ENCODE results near the gene PDE4B.
A peak's percentile ranks its signal among the peaks of the same experiment; 100 is the strongest.

Gene PDE4B

DNA sequence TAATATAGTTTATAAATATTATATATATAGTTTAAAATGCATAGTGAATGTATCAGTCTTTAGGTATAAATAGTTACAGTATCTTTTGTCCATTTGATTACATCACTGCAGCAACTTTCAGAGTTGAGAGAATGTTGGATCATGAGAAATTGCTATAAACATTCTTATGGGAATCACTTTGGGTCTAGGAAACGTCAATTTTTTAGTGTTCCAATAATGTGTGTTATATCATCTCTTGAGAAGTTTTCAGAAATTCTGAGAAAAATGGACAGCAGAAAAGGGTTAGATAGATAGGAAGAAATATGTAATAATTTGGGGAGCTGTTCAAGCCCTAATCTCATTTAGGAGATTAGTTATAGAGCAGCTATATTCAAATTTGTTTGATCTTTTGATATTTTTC lies 556.1 kb downstream of the PDE4B start:
- DNase-seq, result no peak

DNA sequence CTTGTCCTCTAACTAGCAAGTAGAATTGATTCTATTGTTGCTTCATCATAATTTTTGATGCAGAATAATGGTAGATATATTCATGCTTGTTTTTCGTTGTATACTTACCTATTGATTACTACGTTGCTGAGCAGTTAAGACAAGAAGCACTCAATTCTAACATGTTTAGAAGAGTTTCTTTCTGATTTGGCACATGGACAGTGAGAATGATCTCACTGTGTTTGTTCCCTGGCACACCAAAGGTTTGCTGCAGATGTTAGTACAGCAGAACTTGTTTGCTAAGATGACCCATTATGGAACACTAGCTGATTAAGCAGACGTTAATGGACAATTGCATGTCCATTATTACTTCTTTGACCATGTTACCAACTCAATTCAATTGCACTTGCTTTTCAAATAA lies 556.5 kb downstream of the PDE4B start:
- DNase-seq, result no peak

GRCh38 chr1:66350001-66350547 lies 557.4 kb downstream of the PDE4B start:
- no peak for DNase-seq

DNA sequence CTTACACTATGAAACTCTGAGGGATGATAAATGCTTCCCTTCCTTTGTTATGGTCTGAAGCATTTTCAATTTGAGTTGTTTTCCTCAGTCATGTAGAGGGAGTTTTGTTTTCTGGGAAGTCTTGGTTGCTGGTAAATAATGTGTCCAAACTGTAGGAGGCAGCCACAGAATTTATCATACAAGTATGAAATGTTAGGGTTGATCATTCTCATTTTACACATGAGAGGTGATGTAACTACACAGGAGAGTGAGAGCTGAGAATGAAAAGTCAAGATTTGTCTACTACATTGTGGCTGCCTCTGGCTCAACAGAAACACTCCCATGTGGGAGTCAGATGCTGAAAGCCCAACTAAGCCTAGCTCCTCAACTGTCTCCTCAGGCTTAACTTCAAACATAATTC lies 558.8 kb downstream of the PDE4B start:
- no peak for DNase-seq

DNA sequence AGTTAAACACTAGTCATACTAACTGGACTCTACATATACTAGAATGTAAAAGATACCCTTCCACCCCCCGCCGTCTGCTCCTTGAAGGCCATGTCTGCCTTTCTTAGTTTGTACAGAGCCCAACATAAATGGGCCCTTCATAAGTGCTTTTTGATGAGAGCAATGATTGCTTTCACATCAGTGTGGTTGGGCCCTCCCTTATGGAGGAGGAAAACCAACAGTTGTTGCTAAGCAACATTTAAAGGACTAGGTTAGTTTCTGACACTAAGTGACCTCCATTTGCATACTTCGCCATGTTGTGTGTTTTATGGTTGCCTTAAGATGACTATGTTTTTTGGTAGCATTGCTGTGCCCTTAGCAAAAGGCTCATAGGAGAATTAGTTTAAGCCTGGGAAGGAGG lies 559.2 kb downstream of the PDE4B start:
- DNase-seq, result no peak

DNA sequence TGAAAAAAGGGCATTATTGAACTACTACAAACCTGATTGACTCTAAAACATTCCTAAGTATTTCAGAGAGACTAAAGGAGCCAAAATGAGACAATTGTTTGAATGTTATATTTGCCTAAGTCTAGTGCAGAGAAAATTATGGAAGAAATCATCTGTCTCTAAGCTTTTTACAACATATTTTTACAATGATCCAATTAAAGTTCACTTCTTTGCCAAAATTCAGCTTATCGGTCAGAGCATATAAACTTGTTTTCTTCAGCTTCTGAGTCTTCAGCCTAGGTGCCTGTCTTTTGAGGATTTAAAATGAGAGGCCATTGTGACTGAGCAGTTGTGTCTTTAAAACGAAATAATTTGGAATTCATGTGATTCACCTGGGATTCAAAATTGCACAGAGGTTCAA lies 560.1 kb downstream of the PDE4B start:
- no peak for DNase-seq

DNA sequence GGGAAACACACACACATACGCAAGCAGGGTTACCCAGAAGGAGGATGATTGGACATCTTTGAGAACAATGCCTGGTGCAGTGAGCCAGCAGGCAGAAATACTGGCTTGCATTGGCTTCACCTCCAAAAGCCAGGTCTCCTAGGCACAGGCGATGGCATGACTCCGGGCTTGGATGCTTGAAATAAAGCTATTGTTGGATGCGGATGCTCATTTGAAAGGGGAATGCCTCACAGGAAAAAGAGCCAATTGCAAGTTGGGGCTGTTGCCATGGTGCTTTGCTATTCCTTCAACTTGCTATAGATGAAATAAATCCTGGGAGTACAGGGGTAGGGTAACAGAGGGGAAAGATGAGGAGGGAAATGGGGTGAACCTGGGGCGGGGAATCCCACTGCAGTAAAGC lies 560.6 kb downstream of the PDE4B start:
- DNase-seq, result no peak

DNA sequence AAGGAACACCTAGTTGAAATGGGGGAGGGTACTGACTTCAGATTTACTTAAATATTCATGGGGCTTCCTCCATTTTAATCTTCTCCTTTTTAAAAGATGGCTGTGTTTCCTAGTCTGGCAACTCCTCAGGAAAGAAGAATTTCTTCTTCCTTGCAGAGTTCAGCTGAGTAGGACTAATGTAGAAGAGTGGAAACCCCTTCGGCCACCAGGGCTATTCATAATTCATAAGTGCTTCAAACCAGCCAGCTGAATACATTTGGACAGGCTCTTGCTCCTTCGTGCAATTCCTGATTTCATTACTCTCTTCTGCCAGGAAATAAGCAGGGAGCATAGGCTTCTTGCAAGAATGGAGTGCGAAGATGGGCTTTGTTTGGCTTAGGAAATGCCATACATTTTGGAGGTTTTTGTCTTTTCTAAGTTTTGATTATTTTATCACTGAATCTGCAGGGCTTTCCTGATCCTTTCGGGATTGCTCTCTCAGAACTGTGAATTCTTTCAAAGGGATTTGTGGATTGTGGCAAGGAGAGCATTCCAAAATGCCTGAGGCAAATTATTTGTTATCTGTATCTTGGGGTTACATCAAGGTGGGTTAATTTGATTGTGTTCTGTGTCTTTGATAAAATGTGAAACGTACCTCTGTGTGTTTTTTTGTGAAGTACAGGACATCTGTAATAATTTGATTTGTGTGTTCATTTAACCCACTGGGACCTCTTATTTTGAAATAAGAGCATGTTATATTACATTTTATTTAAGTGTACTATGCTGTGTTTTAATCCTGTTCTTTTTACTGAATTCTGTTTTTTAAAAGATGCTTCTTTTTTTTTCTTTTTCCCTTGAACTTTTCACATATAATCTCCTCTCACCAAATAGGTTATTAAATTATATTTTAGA lies 561.9 kb downstream of the PDE4B start:
- peak; percentile 57 for DNase-seq

DNA sequence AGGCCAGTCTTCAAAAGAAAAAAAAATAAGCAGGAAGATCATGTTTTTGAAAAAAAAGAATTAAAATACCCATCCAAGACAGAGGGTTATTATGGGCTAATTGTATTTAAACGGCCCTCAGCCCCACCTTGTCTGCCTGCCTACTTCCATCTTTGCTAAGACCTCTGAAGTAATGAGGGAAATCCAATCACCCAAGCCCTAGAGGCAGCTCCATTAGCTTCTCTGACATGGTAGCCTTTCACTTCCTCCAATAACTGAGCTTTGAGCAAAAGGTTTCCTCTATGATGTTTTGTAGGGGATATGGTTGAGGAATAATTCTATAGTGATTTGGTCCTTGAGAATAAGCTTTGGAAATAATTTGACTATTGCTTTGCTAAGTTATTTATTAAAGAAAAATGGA lies 563.1 kb downstream of the PDE4B start:
- DNase-seq, result no peak

DNA sequence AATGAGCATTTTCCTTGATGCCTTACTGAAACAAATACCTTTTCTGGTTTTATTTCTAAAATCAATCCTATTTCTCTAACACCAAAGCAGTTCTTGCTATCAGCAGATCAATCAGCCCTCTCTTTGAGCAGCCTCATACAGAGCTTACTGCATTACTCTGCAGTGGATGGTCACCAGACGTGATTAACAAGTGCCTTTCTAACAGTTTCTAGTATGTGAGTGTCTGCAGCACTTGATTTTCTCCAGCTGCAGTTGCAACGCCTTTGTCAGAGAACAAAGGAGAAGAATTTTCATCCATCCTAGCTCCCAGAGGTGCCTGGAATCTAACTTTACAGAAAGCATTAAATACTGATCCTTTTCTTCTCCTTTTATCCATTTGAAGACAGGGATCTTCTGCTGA lies 563.9 kb downstream of the PDE4B start:
- no peak for DNase-seq

DNA sequence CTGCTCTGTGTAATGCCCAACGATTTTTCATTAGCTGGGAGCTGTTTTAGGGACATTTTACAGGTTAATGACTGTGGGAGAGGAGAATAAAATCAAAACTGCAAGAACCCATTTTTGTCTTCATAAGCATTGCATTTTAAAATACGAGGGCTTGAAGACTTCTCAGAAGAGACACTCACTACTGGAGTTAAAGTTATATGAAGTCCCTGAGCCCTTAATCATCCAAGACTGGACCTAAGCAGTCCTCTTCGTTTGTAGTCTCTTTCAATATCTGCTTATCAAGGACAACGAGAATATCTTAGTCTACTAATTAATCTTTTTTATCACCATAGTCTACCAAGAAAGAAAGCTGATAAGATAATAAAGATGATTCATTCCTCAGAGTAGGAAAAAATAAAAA lies 564.3 kb downstream of the PDE4B start:
- no peak for DNase-seq

- DNase-seq, result no peak
These were observed 564.9 kb downstream of the PDE4B start for GRCh38 chr1:66357478-66358197.

DNA sequence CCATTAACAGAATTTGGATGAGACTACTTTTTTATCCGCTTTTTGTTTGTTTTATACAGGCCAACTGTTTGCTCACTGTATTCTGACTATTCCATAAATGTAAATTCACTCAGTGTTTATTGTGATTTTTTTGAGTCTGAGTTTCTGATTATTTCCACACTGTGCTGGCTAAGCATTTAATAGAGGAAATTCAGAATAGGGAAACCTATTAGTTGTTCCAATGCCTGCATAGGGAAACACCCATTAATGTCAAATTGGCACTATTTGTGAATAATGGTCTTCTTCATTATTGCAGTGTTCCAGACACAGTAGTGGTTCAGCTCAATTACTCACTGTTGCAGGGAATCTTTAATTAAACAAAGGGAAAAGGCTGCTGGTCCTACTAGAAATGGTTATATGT lies 566.6 kb downstream of the PDE4B start:
- no peak for DNase-seq

DNA sequence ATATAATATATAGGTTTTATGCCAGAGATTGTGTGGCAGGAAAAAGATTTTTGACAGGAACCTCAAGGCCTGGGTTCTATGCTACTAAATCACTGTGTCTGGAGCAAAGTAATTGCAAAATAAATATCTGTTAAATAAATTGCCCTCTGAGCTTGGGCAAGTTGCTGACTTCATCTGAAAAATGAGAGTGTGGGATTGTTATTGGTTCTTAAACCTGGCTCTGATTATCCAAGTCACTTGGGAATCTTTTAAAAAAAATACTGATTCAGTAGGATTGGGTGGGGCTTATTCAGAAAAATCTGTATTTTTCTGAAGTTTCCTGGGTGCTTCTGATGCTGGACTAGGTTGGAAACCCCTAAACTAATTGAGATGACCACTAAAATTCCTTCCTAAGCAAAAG lies 567.1 kb downstream of the PDE4B start:
- no peak for DNase-seq

DNA sequence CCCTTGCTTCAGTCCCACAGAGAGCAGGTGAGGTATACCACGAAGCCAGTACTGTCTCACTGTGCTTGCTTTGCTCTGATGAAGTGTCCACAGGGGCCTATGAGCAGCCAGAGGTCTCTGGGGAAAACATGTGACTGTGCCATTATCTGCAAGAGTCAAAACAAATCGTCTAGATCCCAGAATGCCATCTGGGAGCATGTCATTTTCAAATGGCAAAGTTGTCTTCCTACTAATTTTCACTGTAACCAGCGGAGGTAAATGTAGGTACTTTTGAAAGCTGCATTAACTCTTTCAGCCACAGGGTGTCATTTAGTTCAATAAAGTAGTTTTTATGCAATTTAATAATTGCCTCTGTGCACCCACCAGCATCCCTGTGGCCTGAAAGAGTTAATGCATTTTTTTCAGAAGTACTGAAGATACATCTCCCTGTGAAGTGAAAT lies 567.6 kb downstream of the PDE4B start:
- DNase-seq, result no peak

DNA sequence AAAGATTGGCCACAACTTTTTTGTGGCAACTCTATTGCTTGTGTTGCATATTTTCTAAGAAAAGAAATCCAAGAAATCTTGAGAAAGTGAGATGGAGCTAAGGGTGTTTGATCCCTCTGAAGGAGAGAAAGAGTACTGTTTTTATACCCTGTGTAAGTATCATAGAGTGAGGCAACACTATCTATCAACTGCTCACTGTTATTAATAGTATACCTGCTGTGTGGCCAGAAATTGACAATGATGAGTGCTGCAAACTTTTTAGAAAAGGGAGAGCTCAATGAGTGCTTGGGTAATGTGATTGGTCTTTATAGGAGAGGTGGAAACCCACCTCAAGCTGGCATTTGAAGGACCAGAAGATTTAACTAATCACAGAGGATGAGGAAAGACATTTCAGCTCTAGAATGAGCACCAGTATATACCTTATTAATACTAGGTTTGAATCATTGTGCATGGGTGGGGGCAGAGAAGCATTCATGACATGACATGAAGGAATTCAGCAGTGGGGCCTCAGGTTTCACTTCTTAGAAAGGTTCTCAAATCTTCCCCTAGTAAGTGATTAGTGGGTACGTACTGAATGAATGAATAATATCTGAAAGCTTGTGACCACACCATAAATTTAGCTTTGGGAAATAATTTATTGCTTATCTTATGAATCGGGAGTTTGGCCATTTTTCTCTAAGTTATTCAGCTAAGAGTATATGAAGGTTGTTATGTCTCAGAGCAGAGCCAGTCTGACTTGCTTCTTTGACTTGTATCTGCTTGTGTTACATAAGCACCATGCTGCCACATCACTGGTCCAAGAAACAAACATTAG lies 572.1 kb downstream of the PDE4B start:
- no peak for DNase-seq

DNA sequence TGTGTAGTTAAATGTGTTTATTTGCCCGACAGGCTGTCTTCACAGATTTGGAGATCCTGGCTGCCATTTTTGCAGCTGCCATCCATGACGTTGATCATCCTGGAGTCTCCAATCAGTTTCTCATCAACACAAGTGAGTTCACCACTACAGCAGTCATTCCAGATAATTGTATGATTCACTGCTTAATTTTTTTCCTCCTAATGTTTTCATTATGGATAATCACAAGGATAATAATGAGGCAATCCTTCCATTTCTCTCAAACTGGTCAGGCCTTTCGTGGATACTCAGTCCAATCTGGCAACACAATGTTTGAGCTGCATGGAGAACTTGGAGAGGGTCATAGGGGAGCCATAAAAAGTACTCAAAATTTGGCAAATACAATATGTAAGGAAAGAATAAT lies 572.9 kb downstream of the PDE4B start:
- DNase-seq, result no peak

GRCh38 chr1:66366634-66367033 lies 573.9 kb downstream of the PDE4B start:
- DNase-seq, result no peak

DNA sequence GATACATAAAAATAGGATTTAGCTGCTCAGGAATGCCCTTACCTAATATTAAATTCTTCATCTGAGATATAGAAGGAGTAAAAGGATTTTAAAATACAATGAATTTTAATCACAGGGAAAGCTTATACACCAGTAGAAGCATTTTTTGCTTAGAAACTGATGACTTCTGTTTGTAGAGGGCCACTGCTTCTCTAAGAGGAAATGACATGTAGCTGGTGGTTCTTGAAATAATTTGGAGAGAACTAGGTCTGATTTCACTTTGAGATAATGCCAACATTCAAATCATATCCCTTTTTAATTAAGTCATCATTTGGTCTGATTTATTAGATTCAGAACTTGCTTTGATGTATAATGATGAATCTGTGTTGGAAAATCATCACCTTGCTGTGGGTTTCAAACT lies 574.7 kb downstream of the PDE4B start:
- DNase-seq, result no peak

GRCh38 chr1:66368261-66368660 lies 575.6 kb downstream of the PDE4B start:
- no peak for DNase-seq

DNA sequence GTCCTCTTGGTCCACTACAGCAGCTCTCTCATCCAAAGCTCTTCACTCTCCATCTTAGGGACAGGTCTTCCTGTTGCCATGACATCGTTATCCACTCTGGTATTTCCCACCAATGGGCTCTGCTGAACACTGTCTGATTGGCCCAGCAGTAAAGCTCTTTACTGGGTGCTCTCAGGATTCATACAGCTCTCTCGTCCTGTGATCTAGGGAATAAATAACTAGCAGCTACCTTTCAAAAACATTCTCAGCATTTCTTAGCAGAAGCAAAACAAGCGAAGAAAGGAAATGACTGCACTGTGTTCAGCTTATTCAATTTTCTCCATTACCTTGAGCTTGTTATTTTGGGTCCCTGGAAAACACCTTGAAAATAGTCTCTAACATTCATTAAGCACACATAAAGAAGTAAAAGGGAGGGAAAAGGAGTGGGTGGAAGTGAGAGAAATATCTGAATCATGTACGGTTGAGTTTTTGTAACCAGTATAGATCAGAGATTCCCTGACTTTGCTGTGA lies 577.8 kb downstream of the PDE4B start:
- no peak for DNase-seq

GRCh38 chr1:66371233-66372005 lies 578.7 kb downstream of the PDE4B start:
- no peak for DNase-seq
